BLaER1 treated with 17β-estradiol and CSF1 and Interleukin-3, amounts not matched to agents 10 nM and 100 nM (cell line): ENCODE measurements around the gene PRDM11.

Source experiments
- H3K27ac ChIP-seq, 11 experiments: shearing (Covaris generic); formaldehyde crosslinking; 2 replicates each; pipeline ENCODE4 v1.8.1; 2022
- H3K27me3 ChIP-seq, 11 experiments: shearing (Covaris generic); formaldehyde crosslinking; 2 replicates each; pipeline ENCODE4 v1.8.1; 2022
- H3K36me3 ChIP-seq, 11 experiments: shearing (Covaris generic); formaldehyde crosslinking; 2 replicates each; pipeline ENCODE4 v1.8.1; 2022
- H3K4me1 ChIP-seq, 10 experiments: shearing (Covaris generic); formaldehyde crosslinking; 2 replicates each; pipeline ENCODE4 v1.8.1; 2022
- H3K4me2 ChIP-seq, 11 experiments: shearing (Covaris generic); formaldehyde crosslinking; 2 replicates each; pipeline ENCODE4 v1.8.1; 2022
- H3K4me3 ChIP-seq, 10 experiments: shearing (Covaris generic); formaldehyde crosslinking; 2 replicates each; pipeline ENCODE4 v1.8.1; 2022
- H3K9ac ChIP-seq, 11 experiments: shearing (Covaris generic); formaldehyde crosslinking; 2 replicates each; pipeline ENCODE4 v1.8.1; 2022
- H3K9me3 ChIP-seq, 11 experiments: shearing (Covaris generic); formaldehyde crosslinking; replicated peaks in 1 of 11; 2 replicates each; pipeline ENCODE4 v1.8.1; 2022
- H4K20me1 ChIP-seq, 11 experiments: shearing (Covaris generic); formaldehyde crosslinking; 2 replicates each; pipeline ENCODE4 v1.8.1; 2022
- Cebpa-rat ChIP-seq, 11 experiments: shearing (Covaris generic); IDR thresholded peaks; 2 replicates each; pipeline ENCODE4 v1.8.1; 2022

PRDM11 gene

DNA sequence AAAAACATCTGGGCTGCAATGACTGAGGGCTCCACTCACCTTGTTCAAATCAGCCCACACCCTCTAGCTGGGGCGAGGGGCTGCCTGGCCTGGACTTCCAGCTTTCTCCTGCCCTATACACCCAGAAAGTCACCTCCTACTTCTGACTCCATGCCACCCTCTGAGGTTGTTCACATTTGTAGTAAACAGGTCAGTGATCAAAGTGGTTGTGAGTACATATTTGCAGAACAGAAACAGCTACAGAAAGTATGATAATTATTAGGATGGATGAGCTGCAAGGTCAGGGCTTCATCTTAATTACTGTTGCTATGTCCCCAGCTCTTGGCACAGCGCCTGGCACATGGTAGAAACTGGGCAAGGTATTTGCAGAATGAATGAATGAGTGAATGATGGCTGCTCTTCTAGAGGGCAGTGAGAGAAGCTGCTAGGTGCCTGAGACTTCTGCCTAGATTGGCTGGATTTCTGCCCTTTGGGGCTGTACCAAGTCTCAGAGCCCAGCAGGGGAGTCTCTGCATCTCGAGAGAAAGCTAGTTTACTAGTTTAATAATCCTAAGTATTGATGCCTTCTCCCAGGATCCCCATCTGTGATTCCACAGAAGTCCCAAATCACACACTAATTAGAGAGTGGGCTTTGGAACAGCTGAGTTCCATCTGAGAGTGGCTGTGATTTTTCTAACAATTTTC, 103.7 kb downstream of the PRDM11 start:
- Histone ChIP-seq H3K9ac (no peak overlapping the region), H3K4me1 (peaks cover 0 to 7% (median 5%) of the 10 kb centered on the region in 10 experiments; a peak in 6 of 20 replicates), H3K27ac (no peak overlapping the region), H3K27me3 (no peaks in the 10 kb centered on the region), H3K36me3 (no peaks in the 10 kb centered on the region), H3K4me2 (no peak overlapping the region), H3K4me3 (no peak overlapping the region), H3K9me3 (no peaks in the 10 kb centered on the region), H4K20me1 (no peaks in the 10 kb centered on the region)
- TF ChIP-seq Cebpa-rat (IDR thresholded peaks at IDR 0.05), result no peak

DNA sequence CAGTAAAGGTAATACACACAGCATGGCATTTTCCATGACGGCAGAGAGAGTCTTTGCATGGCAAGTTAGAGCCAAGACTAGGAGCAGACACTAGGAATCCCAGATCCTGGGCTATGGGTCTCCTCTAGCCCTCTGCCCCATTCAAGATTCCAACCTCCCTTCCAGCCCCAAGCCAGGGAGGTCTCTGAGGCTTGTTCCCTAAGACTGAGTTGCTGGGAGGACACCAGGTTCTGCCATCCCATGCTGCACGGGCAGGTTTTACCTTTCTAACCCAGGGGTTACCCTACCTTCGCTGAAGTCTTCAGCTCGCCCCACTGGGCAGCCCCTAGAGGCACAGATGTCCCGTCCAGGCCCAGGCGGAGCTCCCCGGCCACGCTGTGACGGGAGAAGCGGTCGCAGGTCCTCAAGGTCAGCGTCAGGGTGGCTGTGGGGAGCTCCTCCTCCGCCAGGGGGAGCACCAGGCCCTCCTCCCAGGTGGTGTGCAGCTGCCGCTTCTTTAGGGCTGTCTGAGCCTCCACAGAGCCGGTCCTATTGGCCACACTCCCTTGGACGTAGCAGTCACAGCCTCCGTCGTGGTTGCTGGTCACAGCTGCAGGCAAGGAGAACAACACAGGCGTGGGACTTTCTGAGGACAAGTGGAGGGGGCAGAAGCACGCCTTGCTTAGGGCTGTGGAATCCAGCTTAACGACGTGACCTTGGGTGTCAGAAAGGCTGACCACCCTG, 105.9 kb downstream of the PRDM11 start:
- no peak overlapping the region for H3K4me2 ChIP-seq
- no peak overlapping the region for H3K4me3 ChIP-seq
- no peaks in the 10 kb centered on the region for H3K27me3 ChIP-seq
- H3K4me1 ChIP-seq, result peaks cover 0 to 7% (median 5%) of the 10 kb centered on the region in 10 experiments; a peak in 9 of 20 replicates
- H3K9ac ChIP-seq, result no peak overlapping the region
- H3K27ac ChIP-seq, result no peak overlapping the region
- no peaks in the 10 kb centered on the region for H3K36me3 ChIP-seq
- H3K9me3 ChIP-seq, result no peaks in the 10 kb centered on the region
- no peaks in the 10 kb centered on the region for H4K20me1 ChIP-seq
- no peak for TF ChIP-seq Cebpa-rat (IDR thresholded peaks at IDR 0.05)

DNA sequence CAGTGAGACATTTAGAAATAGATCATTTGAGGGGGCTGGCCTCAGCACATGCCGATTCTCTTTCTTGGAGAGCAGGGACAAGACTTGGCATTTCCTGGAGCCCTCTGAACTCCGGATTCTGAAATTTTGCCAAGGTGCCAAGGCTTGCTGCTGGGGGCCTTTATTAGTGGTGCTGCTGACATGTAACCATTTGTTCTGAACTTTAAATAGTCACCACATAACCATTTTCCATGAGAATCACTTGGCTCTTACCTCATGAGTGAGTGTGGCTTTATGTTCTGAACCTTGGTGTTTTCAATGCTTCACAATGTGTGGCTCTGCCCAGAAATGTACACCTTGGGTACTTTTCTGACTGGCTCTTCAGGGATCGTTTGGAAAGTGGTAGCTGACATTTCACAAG, 106.4 kb downstream of the PRDM11 start:
- TF ChIP-seq Cebpa-rat (IDR thresholded peaks at IDR 0.05), result no peak
- peaks cover 5 to 12% (median 6%) of the 10 kb centered on the region in 10 experiments; a peak in 11 of 20 replicates for H3K4me1 ChIP-seq
- no peak overlapping the region for H3K4me2 ChIP-seq
- H3K36me3 ChIP-seq, result no peaks in the 10 kb centered on the region
- no peak overlapping the region for H3K9ac ChIP-seq
- H3K27me3 ChIP-seq, result no peaks in the 10 kb centered on the region
- no peak overlapping the region for H3K4me3 ChIP-seq
- no peak overlapping the region for H3K27ac ChIP-seq
- no peaks in the 10 kb centered on the region for H3K9me3 ChIP-seq
- H4K20me1 ChIP-seq, result no peaks in the 10 kb centered on the region

DNA sequence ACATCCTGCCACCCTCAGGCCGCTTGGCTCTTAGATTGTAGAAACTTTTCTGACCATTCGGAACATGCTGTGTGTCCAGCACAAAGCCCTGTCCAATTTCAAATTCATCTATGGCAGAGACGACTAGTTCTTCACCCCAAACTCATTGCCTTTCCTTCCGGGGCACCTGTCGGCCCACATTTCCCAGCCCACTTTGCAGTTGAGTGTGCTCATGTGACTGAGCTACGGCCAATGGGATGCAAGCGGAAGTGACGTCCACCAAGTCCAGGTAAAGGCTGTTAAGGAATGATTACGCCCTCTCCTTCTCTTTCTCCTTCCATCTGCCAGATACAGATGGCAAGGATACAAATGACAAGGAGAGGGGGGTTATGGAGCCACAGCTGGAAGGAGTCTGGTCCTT, 107.2 kb downstream of the PRDM11 start:
- no peaks in the 10 kb centered on the region for H3K9me3 ChIP-seq
- no peak overlapping the region for H3K27ac ChIP-seq
- H3K4me2 ChIP-seq, result no peak overlapping the region
- no peaks in the 10 kb centered on the region for H3K27me3 ChIP-seq
- no peak overlapping the region for H3K9ac ChIP-seq
- H3K4me1 ChIP-seq, result peaks cover 0 to 13% (median 6%) of the 10 kb centered on the region in 10 experiments; a peak in 10 of 20 replicates
- no peak overlapping the region for H3K4me3 ChIP-seq
- H4K20me1 ChIP-seq, result no peaks in the 10 kb centered on the region
- no peak for TF ChIP-seq Cebpa-rat (IDR thresholded peaks at IDR 0.05)
- H3K36me3 ChIP-seq, result no peaks in the 10 kb centered on the region

DNA sequence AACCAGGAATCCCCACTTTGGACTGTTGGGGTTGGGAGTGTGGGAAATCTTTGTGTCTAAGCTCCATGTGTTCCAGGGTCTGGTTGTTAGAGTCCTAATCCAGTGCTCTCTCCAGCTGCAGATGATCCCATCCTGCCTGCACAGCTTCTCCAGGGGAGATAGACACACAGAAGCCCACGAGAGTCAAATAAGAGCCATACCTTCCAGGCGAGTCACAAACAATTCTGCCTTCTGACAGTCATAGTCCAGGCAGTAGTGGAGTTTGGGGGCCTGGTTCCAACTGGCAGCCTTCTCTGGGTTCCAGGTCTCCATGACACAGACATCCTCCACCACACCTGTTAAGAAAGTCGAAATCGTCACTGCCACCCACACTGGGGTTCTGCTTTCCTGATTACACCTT, 107.6 kb downstream of the PRDM11 start:
- Histone ChIP-seq H3K4me3 (no peak overlapping the region), H3K27ac (no peak overlapping the region), H3K9ac (no peak overlapping the region), H3K27me3 (no peaks in the 10 kb centered on the region), H3K36me3 (no peaks in the 10 kb centered on the region), H4K20me1 (no peaks in the 10 kb centered on the region), H3K9me3 (no peaks in the 10 kb centered on the region), H3K4me2 (no peak overlapping the region), H3K4me1 (peaks cover 0 to 13% (median 6%) of the 10 kb centered on the region in 10 experiments; a peak in 9 of 20 replicates)
- no peak for TF ChIP-seq Cebpa-rat (IDR thresholded peaks at IDR 0.05)

DNA sequence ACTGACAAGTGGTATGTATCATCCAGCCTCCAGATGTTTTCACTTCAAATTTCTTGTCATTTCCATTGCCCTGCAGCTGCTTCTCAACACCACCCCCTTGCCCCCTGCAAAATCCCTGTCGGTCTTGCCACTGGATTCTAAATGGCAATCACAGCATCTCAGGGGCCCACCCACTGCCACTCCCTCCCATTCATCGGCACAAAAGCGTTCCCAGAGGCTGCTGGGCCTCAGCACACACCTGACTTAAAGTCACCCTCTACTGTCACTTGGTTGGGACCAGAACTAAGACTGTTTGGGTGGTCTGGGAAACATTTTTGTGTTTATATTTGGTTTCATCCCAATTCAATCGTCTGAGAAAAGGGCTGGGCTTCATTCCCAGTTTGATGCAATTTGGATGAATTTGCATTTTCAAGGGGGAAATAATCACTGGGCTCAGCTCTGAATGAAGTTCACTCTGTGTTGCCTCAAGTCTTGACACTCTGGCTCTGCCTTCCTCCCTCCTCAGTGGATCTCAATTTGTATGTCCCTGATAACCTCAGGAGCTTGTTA, 112.6 kb downstream of the PRDM11 start:
- TF ChIP-seq Cebpa-rat (IDR thresholded peaks at IDR 0.05), result no peak
- H3K9ac ChIP-seq, result no peak overlapping the region
- no peaks in the 10 kb centered on the region; a peak in 1 of 22 replicates for H4K20me1 ChIP-seq
- H3K36me3 ChIP-seq, result no peaks in the 10 kb centered on the region
- no peaks in the 10 kb centered on the region for H3K27me3 ChIP-seq
- no peaks in the 10 kb centered on the region for H3K9me3 ChIP-seq
- no peak overlapping the region for H3K4me3 ChIP-seq
- H3K4me1 ChIP-seq, result peaks cover 0 to 10% (median 7%) of the 10 kb centered on the region in 10 experiments; a peak in 10 of 20 replicates
- H3K27ac ChIP-seq, result no peak overlapping the region
- H3K4me2 ChIP-seq, result no peak overlapping the region

DNA sequence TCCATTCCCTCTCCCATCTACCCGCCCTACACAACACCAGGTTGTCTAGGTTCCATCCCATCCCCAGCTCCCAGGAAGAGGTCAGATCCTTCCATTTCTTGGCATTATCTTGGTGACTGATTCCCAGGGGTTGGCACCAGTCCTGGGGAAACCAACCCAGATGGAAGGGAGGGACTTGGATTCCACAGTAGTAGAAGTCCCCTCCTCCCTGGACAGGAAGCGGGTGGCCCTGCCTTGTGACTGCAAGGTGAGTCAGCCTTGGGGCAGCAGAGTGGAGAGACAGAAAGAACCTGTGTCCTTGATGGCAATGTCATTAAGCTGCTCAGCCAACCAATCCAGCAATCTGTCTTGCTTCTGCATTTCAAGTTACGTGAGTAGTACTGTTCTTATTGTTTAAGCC, 113.2 kb downstream of the PRDM11 start:
- peaks cover 0 to 14% (median 7%) of the 10 kb centered on the region in 10 experiments; a peak in 10 of 20 replicates for H3K4me1 ChIP-seq
- TF ChIP-seq Cebpa-rat (IDR thresholded peaks at IDR 0.05), result no peak
- no peaks in the 10 kb centered on the region; a peak in 1 of 22 replicates for H4K20me1 ChIP-seq
- H3K4me2 ChIP-seq, result 0 out of 22 replicates have a peak overlapping the region, but pooled peaks of 1 of the 11 experiments have one; percentile 9
- no peak overlapping the region for H3K4me3 ChIP-seq
- H3K27me3 ChIP-seq, result no peaks in the 10 kb centered on the region
- H3K27ac ChIP-seq, result no peak overlapping the region
- H3K9ac ChIP-seq, result no peak overlapping the region
- no peaks in the 10 kb centered on the region for H3K36me3 ChIP-seq
- H3K9me3 ChIP-seq, result no peaks in the 10 kb centered on the region

DNA sequence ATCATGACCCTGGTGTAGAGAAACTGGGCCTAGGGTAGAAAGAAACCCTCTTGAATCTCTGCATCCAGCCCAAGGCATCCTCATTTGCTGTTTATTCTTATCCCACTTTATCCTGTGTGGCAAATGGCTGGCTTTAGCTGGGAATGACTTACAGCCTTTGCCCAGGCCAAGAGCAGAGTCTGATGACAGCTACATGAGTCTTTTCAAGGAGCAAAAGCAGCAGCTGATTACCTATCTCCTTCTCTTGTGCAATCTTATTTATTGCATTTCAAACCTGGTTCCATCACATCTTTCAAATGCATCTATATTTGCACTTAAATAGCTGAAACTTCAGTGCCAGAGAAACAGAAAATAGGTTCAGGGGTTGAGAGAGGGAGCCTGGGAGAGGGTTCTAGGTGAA, 113.6 kb downstream of the PRDM11 start:
- Histone ChIP-seq H3K9ac (no peak overlapping the region), H3K9me3 (no peaks in the 10 kb centered on the region), H3K4me3 (no peak overlapping the region), H3K4me1 (peaks cover 0 to 14% (median 7%) of the 10 kb centered on the region in 10 experiments; a peak in 10 of 20 replicates), H3K4me2 (no peak overlapping the region), H3K36me3 (no peaks in the 10 kb centered on the region), H4K20me1 (no peaks in the 10 kb centered on the region; a peak in 1 of 22 replicates), H3K27ac (no peak overlapping the region), H3K27me3 (no peaks in the 10 kb centered on the region)
- no peak for TF ChIP-seq Cebpa-rat (IDR thresholded peaks at IDR 0.05)

DNA sequence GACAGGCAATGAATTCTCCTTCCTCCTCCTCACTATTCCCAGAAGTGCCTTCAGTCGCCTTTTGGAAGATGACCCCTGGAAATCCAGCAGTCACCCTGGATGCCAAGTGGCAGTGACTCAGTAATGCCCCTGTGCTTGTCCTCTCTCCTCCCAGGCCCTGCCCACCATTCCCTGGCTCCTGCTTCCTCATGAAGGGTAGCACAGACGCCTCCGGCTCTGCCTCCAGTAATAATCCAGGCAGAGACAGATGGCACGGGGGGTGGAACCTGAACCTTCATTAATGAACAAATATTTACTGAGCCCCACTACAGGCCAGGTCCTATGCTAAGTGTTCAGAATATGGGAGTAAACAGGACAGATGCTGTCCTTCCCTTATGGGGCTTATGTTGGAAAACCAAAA, 116.5 kb downstream of the PRDM11 start:
- Histone ChIP-seq H3K27ac (no peak overlapping the region), H3K4me1 (peaks cover 0 to 9% (median 2%) of the 10 kb centered on the region in 10 experiments; a peak in 8 of 20 replicates), H3K4me2 (no peak overlapping the region), H4K20me1 (no peaks in the 10 kb centered on the region; a peak in 1 of 22 replicates), H3K9me3 (no peaks in the 10 kb centered on the region), H3K27me3 (no peaks in the 10 kb centered on the region), H3K36me3 (no peaks in the 10 kb centered on the region), H3K9ac (no peak overlapping the region), H3K4me3 (no peak overlapping the region)
- TF ChIP-seq Cebpa-rat (IDR thresholded peaks at IDR 0.05), result no peak
